Stimulated activated CD8-positive, alpha-beta memory T cell treated with anti-CD3 and anti-CD28 coated beads, Interleukin-12 subunit alpha, Interleukin-12 subunit beta, amount 100 ng/mL, for 24 hours (primary cell): ENCODE measurements around the gene APOE.
A peak's percentile ranks its signal among the peaks of the same experiment; 100 is the strongest.
"Not testable (repeated sequence)": the region's sequence is repeated elsewhere in the genome, so short reads cannot be mapped to it uniquely, and the experiment has no call there.

Source experiments
- DNase-seq: peaks from one replicate; pipeline ENCODE4 v3.0.0-alpha.2; 2020; ENCODE audit errors: extremely low read depth

Gene APOE

GRCh38 chr19:44884566-44884965, 21.0 kb upstream of the APOE start:
- DNase-seq, result no peak

GRCh38 chr19:44886141-44886540, 19.5 kb upstream of the APOE start:
- DNase-seq, result no peak

GRCh38 chr19:44887648-44888047, 17.9 kb upstream of the APOE start:
- DNase-seq, result no peak

- not testable (repeated sequence) for DNase-seq
These were observed 17.3 kb upstream of the APOE start for GRCh38 chr19:44888335-44888734.

- DNase-seq, result no peak
These were observed 15.7 kb upstream of the APOE start for GRCh38 chr19:44889830-44890365.

GRCh38 chr19:44890366-44891015, 15.1 kb upstream of the APOE start:
- peak; percentile 99 for DNase-seq

GRCh38 chr19:44891016-44891882, 14.3 kb upstream of the APOE start, which contains the start of gene TOMM40:
TSS of gene TOMM40 (plus strand) at chr19:44891254. CDS start at chr19:44891416, 162 bp downstream.
- DNase-seq, result no peak

- DNase-seq, result no peak
These were observed 12.7 kb upstream of the APOE start for GRCh38 chr19:44892932-44893331.

- DNase-seq, result no peak
These were observed 12.1 kb upstream of the APOE start for GRCh38 chr19:44893332-44894051.

GRCh38 chr19:44894052-44894400, 11.6 kb upstream of the APOE start:
- DNase-seq, result no peak

GRCh38 chr19:44894946-44895345, 10.7 kb upstream of the APOE start:
- no peak for DNase-seq

- no peak for DNase-seq
These were observed 7.8 kb upstream of the APOE start for GRCh38 chr19:44897835-44898234.

GRCh38 chr19:44900328-44901244, 5.0 kb upstream of the APOE start:
- DNase-seq, result no peak

GRCh38 chr19:44903216-44903601, 2.4 kb upstream of the APOE start:
- DNase-seq, result no peak

- peak; percentile 46 for DNase-seq
These were observed 1.8 kb upstream of the APOE start for GRCh38 chr19:44903602-44904425.

- DNase-seq, result no peak
These were observed 1.1 kb upstream of the APOE start for GRCh38 chr19:44904426-44904994.

- DNase-seq, result no peak
These were observed 2.0 kb downstream of the APOE start for GRCh38 chr19:44907613-44908012.

GRCh38 chr19:44908074-44908835, 2.7 kb downstream of the APOE start:
- DNase-seq, result no peak

- no peak for DNase-seq
These were observed 3.3 kb downstream of the APOE start for GRCh38 chr19:44908836-44909261.
